OCI-LY7 (cell line): Measurements from ENCODE around the gene IL12A.

Experiments used
- CTCF ChIP-seq: fragments of 200-600 bp; sonication (generic); conservative IDR thresholded peaks from 2 replicates; pipeline ENCODE4 v1.5.1; 2014; ENCODE audit warnings: mild to moderate bottlenecking, antibody characterized with exemption, low read length, moderate library complexity, mixed read lengths
- EZH2phosphoT487 ChIP-seq: fragments of 200-600 bp; sonication (generic); IDR thresholded peaks from 2 replicates; pipeline ENCODE4 v1.6.1; 2018; ENCODE audit warnings: low read depth, borderline replicate concordance, mild to moderate bottlenecking, mixed run types, antibody characterized with exemption, low read length, moderate library complexity, mixed read lengths

DNA sequence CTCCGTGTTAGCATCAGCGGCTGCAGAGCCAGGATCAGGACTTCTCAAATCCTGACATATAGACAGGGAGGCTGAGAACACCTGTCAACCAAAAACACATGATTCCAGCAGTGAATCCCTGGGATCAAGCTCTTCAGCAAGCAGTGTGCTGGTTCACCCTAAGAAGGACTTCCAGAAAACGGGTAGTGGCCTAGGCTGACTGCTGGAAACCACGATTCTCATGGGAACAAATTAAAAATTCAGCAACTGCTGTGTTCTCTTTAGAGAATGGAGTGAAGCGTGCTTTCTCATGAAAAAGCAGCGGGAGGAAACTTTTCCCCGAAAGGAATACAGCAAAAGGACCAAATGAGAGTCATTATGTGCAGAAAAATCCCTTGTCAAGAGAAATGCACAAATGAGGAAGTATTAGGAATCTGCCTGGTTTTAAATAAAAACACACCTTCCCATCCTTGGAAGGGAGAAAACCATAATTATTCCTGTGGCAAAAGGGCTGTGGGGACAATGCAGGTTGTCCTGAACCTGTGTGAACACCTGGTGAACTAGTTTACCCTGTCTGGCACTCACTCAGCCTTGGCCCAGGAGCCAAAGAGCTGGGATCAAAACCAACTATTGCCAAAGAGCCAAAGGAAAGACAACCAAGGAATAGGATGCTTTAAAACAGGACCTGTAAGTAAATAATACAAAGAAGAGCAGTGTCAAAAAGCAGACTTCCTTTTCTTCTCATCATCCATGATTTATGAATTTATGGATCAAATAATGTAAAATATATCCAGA is 13.4 kb downstream of the IL12A start:
- TF ChIP-seq CTCF (no peak), EZH2phosphoT487 (no peak)
